ENCODE data around the gene PYGO2. TPM values are rescaled to one million over a fixed set of nuclear protein-coding genes. Genes with fewer than 3 reads are reported as not detected.
A peak's percentile ranks its signal among the peaks of the same experiment; 100 is the strongest.

PYGO2 gene
- total RNA-seq, 1 experiment from 2014 or later, result 37.4 TPM

DNA sequence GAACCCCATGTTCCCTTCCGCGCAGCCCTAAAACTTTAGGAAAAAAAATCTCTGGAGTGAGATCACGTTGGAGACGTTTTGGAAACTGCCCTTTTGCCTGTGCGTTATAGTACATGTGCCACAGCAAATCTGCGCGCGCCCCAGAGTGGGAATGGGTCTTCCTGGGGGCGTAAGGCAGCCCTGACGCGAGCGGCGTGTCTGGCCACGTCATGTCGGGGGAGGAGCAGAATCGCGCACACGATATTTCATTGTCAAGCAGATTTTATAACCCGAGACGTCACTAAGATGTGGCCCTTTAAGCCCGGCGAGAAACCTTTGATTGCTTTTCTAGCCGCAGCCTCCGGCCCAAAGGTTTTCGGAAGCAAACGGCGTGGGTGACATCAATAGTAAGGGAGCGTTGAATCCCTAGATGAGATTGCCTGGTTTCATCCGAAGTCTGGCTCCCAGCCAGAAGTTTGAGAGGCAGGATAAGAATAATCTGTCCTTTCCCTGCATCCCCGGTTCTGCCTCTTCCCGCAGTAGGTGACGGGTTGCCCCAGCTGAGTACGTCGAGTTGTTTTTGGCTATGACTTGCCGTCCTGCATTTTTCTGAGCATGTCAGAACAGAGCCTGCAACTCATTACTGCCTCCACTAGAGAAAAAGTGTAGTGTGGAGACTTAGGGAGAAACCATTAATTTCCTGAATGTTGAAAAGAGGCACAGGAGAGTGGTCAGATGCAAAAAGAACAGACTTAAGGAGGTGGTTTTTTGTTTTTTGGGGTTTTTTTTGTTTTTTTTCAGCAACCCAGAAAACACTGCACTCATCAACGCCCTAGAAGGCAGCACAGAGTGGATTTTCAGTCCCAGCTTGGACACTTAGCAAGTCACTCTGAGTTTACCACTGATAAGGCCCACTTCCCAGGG, 24.2 kb downstream of the PYGO2 start:
- Mint-ChIP-seq H3K9me3 (no peaks in the 10 kb centered on the region), H3K27ac (peak overlapping the region; percentile 99), H3K27me3 (ENCODE audit: low read depth) (peaks cover 3% of the 10 kb centered on the region; the same call in 1 of the 2 replicates), H3K4me3 (peak overlapping the region; percentile 92), H3K4me1 (peaks cover 26% of the 10 kb centered on the region), H3K36me3 (no peaks in the 10 kb centered on the region; the same call in 1 of the 2 replicates)
- ChIA-PET CTCF (interaction anchor here (0.8 to 1.8 kb wide), 26 partner anchors 8 to 458 kb away, joined by 3 to 14 read pairs (median 4); partner anchors contain the start of genes FLAD1, KCNN3, PYGO2 and SHC1), POLR2A (interaction anchor here (0.5 to 2.6 kb wide), 10 partner anchors 9 to 776 kb away, joined by 3 to 18 read pairs (median 3); partner anchors contain the start of genes FLAD1 and PBXIP1)
- peak; percentile 83 for DNase-seq (ENCODE audit: low spot score)
- peak; percentile 85; the same call in 1 of the 2 replicates for TF ChIP-seq CREM (CRISPR knock-in tag; IDR thresholded peaks at IDR 0.05)
- TF ChIP-seq SMAD4 (CRISPR knock-in tag; IDR thresholded peaks at IDR 0.05), result no peak
- ATAC-seq, result peak; percentile 74

DNA sequence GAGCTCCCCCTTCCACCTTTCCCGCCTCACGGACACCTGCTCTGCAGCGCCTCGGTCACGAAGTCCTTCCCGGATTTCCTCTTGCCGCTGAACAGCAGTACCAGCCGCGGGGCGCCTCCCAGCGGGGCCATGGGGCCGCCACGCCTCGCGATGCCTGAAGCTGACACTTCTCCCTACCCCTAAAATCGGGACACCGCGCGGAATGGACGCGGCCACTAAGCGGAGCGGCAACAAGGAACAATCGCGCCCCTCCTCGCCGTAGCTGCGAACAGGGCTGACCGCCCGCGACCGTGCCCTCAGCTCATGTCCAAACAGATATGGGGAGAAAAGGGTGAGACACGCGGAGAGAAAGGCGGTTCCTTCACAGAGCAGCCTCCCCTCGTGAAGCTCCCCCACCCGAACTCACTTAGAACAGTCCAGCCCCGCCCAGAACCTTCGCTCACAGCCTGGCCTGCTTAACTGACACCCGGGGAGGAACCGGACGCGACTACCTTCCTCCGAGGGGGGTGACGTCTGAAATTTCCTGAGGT, 25.0 kb downstream of the PYGO2 start, which contains the start of gene PMVK:
Gene PMVK (minus strand): TSS at position 165 of the 530 bp plus-strand sequence. CDS start 34 bp downstream, at position 131.
- no peaks in the 10 kb centered on the region; the same call in 1 of the 2 replicates for H3K36me3 Mint-ChIP-seq
- H3K9me3 Mint-ChIP-seq, result no peaks in the 10 kb centered on the region
- POLR2A ChIA-PET, result interaction anchor here (0.5 to 2.6 kb wide), 11 partner anchors 9 to 155 kb away, joined by 3 to 18 read pairs (median 3); partner anchors contain the start of genes FLAD1, PBXIP1 and SHC1
- CTCF ChIA-PET, result interaction anchor here (0.5 to 1.8 kb wide), 30 partner anchors 9 to 457 kb away, joined by 3 to 14 read pairs (median 4); partner anchors contain the start of genes FLAD1, KCNN3, KRTCAP2 and PYGO2
- peaks cover 26% of the 10 kb centered on the region for H3K4me1 Mint-ChIP-seq
- peaks cover 3% of the 10 kb centered on the region; the same call in 1 of the 2 replicates for H3K27me3 Mint-ChIP-seq (ENCODE audit: low read depth)
- DNase-seq (ENCODE audit: low spot score) (peak; percentile 93), ATAC-seq (peak; percentile 87)
- peak within 1 kb of the TSS; percentile 99 for H3K27ac Mint-ChIP-seq
- H3K4me3 Mint-ChIP-seq, result peak within 1 kb of the TSS; percentile 92
- TF ChIP-seq KAT7 (CRISPR knock-in tag; IDR thresholded peaks at IDR 0.05; ENCODE audit: borderline replicate concordance), result no peak
- no peak for TF ChIP-seq STAT6 (CRISPR knock-in tag; conservative IDR thresholded peaks at IDR 0.05; ENCODE audit: low read depth)
- peak; percentile 96 for TF ChIP-seq MYBL2 (CRISPR knock-in tag; IDR thresholded peaks at IDR 0.05)
- TF ChIP-seq, protein P1, sequence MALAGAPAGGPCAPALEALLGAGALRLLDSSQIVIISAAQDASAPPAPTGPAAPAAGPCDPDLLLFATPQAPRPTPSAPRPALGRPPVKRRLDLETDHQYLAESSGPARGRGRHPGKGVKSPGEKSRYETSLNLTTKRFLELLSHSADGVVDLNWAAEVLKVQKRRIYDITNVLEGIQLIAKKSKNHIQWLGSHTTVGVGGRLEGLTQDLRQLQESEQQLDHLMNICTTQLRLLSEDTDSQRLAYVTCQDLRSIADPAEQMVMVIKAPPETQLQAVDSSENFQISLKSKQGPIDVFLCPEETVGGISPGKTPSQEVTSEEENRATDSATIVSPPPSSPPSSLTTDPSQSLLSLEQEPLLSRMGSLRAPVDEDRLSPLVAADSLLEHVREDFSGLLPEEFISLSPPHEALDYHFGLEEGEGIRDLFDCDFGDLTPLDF (CRISPR knock-in tag; IDR thresholded peaks at IDR 0.05), result peak; percentile 94; the same call in 1 of the 2 replicates
- TF ChIP-seq GRHL2 (CRISPR knock-in tag; IDR thresholded peaks at IDR 0.05; ENCODE audit: insufficient replicate concordance, severe bottlenecking), result no peak
- TF ChIP-seq ZMAT4 (CRISPR knock-in tag; IDR thresholded peaks at IDR 0.05), result no peak
- TF ChIP-seq, protein P2, sequence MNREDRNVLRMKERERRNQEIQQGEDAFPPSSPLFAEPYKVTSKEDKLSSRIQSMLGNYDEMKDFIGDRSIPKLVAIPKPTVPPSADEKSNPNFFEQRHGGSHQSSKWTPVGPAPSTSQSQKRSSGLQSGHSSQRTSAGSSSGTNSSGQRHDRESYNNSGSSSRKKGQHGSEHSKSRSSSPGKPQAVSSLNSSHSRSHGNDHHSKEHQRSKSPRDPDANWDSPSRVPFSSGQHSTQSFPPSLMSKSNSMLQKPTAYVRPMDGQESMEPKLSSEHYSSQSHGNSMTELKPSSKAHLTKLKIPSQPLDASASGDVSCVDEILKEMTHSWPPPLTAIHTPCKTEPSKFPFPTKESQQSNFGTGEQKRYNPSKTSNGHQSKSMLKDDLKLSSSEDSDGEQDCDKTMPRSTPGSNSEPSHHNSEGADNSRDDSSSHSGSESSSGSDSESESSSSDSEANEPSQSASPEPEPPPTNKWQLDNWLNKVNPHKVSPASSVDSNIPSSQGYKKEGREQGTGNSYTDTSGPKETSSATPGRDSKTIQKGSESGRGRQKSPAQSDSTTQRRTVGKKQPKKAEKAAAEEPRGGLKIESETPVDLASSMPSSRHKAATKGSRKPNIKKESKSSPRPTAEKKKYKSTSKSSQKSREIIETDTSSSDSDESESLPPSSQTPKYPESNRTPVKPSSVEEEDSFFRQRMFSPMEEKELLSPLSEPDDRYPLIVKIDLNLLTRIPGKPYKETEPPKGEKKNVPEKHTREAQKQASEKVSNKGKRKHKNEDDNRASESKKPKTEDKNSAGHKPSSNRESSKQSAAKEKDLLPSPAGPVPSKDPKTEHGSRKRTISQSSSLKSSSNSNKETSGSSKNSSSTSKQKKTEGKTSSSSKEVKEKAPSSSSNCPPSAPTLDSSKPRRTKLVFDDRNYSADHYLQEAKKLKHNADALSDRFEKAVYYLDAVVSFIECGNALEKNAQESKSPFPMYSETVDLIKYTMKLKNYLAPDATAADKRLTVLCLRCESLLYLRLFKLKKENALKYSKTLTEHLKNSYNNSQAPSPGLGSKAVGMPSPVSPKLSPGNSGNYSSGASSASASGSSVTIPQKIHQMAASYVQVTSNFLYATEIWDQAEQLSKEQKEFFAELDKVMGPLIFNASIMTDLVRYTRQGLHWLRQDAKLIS (CRISPR knock-in tag; IDR thresholded peaks at IDR 0.05; ENCODE audit: borderline replicate concordance), result peak; percentile 88; the same call in 1 of the 2 replicates
- TF ChIP-seq FOXP1 (CRISPR knock-in tag; IDR thresholded peaks at IDR 0.05; ENCODE audit: borderline replicate concordance), result peak; percentile 99
- peak; percentile 79; the same call in 1 of the 2 replicates for TF ChIP-seq ELF4 (CRISPR knock-in tag; IDR thresholded peaks at IDR 0.05; ENCODE audit: low read depth)
- peak; percentile 96 for TF ChIP-seq ZNF281 (CRISPR knock-in tag; IDR thresholded peaks at IDR 0.05)
- TF ChIP-seq, protein P3, sequence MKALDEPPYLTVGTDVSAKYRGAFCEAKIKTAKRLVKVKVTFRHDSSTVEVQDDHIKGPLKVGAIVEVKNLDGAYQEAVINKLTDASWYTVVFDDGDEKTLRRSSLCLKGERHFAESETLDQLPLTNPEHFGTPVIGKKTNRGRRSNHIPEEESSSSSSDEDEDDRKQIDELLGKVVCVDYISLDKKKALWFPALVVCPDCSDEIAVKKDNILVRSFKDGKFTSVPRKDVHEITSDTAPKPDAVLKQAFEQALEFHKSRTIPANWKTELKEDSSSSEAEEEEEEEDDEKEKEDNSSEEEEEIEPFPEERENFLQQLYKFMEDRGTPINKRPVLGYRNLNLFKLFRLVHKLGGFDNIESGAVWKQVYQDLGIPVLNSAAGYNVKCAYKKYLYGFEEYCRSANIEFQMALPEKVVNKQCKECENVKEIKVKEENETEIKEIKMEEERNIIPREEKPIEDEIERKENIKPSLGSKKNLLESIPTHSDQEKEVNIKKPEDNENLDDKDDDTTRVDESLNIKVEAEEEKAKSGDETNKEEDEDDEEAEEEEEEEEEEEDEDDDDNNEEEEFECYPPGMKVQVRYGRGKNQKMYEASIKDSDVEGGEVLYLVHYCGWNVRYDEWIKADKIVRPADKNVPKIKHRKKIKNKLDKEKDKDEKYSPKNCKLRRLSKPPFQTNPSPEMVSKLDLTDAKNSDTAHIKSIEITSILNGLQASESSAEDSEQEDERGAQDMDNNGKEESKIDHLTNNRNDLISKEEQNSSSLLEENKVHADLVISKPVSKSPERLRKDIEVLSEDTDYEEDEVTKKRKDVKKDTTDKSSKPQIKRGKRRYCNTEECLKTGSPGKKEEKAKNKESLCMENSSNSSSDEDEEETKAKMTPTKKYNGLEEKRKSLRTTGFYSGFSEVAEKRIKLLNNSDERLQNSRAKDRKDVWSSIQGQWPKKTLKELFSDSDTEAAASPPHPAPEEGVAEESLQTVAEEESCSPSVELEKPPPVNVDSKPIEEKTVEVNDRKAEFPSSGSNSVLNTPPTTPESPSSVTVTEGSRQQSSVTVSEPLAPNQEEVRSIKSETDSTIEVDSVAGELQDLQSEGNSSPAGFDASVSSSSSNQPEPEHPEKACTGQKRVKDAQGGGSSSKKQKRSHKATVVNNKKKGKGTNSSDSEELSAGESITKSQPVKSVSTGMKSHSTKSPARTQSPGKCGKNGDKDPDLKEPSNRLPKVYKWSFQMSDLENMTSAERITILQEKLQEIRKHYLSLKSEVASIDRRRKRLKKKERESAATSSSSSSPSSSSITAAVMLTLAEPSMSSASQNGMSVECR (CRISPR knock-in tag; IDR thresholded peaks at IDR 0.05; ENCODE audit: borderline replicate concordance), result peak; percentile 97

Data from WTC11 (cell line).